ENCODE data around the gene MGMT. TPM values are rescaled to one million over a fixed set of nuclear protein-coding genes. Genes with fewer than 3 reads are reported as not detected.

The MGMT gene
- total RNA-seq, 1 experiment from 2014 or later = 11.5 TPM

- H3K9ac ChIP-seq (ENCODE audit: low read length) = no peak overlapping the region
- H2AFZ ChIP-seq (ENCODE audit: low read depth, low read length, poor library complexity, severe bottlenecking) = no peak overlapping the region
- H3K4me1 ChIP-seq (ENCODE audit: control insufficient read depth in 1 of 2, insufficient read depth in 2 of 2, low read length in 2 of 2) = no peaks in the 10 kb centered on the region
- H3K9me2 ChIP-seq (ENCODE audit: insufficient read depth) = no peaks in the 10 kb centered on the region
- H3K9me3 ChIP-seq (ENCODE audit: control insufficient read depth in 1 of 2, insufficient read depth in 1 of 2, low read depth in 1 of 2, low read length in 2 of 2) = no peaks in the 10 kb centered on the region
- H3K36me3 ChIP-seq (ENCODE audit: control insufficient read depth in 1 of 2, insufficient read depth in 2 of 2, low read length in 2 of 2) = no peaks in the 10 kb centered on the region
- intact Hi-C loops (cut with micrococcal nuclease) = no loop called here
- BruUV-seq (replicated peaks) = no TSS peak
- no peak overlapping the region for H3K4me3 ChIP-seq (replicated peaks in 1 of 2; ENCODE audit: low read depth in 1 of 2, low read length in 2 of 2)
- TF ChIP-seq POLR2AphosphoS5 (IDR thresholded peaks at IDR 0.05; ENCODE audit: low read depth, low read length) (no peak), POLR2A (IDR thresholded peaks at IDR 0.05; ENCODE audit: borderline replicate concordance, extremely low read depth, insufficient read depth, insufficient read length) (no peak), CBX3 (IDR thresholded peaks at IDR 0.05; ENCODE audit: low read depth) (no peak), SRF (IDR thresholded peaks at IDR 0.05; ENCODE audit: low read depth) (no peak), SP1 (IDR thresholded peaks at IDR 0.05; ENCODE audit: low read depth) (no peak), YY1 (IDR thresholded peaks at IDR 0.05; ENCODE audit: extremely low read depth, insufficient replicate concordance, low read depth, low read length) (no peak), ZFX (IDR thresholded peaks at IDR 0.05) (no peak), ZBTB33 (IDR thresholded peaks at IDR 0.05; ENCODE audit: extremely low read depth, insufficient replicate concordance, low read length) (no peak)
- TF ChIP-seq, protein P1, sequence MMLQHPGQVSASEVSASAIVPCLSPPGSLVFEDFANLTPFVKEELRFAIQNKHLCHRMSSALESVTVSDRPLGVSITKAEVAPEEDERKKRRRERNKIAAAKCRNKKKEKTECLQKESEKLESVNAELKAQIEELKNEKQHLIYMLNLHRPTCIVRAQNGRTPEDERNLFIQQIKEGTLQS (IDR thresholded peaks at IDR 0.05) = no peak
- H3K79me2 ChIP-seq (ENCODE audit: insufficient read depth, low read length) = no peaks in the 10 kb centered on the region
- H3K4me2 ChIP-seq (ENCODE audit: low read length) = no peak overlapping the region
- ChIA-PET POLR2A (no interaction called here), RAD21 (ENCODE audit: low non-redundant PET in 1 of 2, low total read pairs in 2 of 2, uncharacterized antibody in 2 of 2, unreplicated experiment in 2 of 2) (no interaction called here), CTCF (no interaction called here)
- H3K27me3 ChIP-seq (ENCODE audit: insufficient read depth, low read length) = no peaks in the 10 kb centered on the region
- no peak overlapping the region for H3K27ac ChIP-seq (ENCODE audit: low read depth, low read length)
- ATAC-seq = no peak
- no peaks in the 10 kb centered on the region for H4K20me1 ChIP-seq (ENCODE audit: insufficient read depth)
- DNase-seq (ENCODE audit: low read depth, low spot score) = no peak
Observed at GRCh38 chr10:129706081-129706480, 239.0 kb downstream of the MGMT start.

DNA sequence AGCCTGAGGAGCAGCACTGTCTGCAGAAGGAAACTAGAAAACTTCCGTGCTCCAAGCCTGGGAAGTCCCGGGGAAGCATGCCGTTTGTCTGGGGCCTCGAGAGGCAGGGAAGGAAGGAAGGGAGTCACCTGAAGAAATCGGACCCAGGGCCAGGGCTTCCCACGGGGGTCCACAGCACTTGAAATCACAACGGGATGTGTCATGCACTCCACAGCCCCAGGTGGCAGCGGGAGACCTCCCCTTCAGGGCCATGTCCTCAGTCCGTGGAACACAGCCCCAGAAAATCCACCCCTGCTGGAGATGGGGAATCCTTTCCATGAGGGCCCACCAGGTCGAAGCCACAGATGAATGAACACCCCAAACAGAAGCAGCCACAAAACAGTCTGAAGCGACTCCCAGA, 239.5 kb downstream of the MGMT start:
- no peak overlapping the region for H3K4me2 ChIP-seq (ENCODE audit: low read length)
- no peak overlapping the region for H3K9ac ChIP-seq (ENCODE audit: low read length)
- H3K36me3 ChIP-seq (ENCODE audit: control insufficient read depth in 1 of 2, insufficient read depth in 2 of 2, low read length in 2 of 2) = no peaks in the 10 kb centered on the region
- H3K27me3 ChIP-seq (ENCODE audit: insufficient read depth, low read length) = no peaks in the 10 kb centered on the region
- BruUV-seq (replicated peaks) = no TSS peak
- no peaks in the 10 kb centered on the region for H3K79me2 ChIP-seq (ENCODE audit: insufficient read depth, low read length)
- no peaks in the 10 kb centered on the region for H3K9me3 ChIP-seq (ENCODE audit: control insufficient read depth in 1 of 2, insufficient read depth in 1 of 2, low read depth in 1 of 2, low read length in 2 of 2)
- intact Hi-C loops (cut with micrococcal nuclease) = no loop called here
- ChIA-PET RAD21 (ENCODE audit: low non-redundant PET in 1 of 2, low total read pairs in 2 of 2, uncharacterized antibody in 2 of 2, unreplicated experiment in 2 of 2) (no interaction called here), CTCF (no interaction called here), POLR2A (no interaction called here)
- no peak overlapping the region for H3K27ac ChIP-seq (ENCODE audit: low read depth, low read length)
- no peak for DNase-seq (ENCODE audit: low read depth, low spot score)
- H3K9me2 ChIP-seq (ENCODE audit: insufficient read depth) = no peaks in the 10 kb centered on the region
- no peak overlapping the region for H3K4me3 ChIP-seq (replicated peaks in 1 of 2; ENCODE audit: low read depth in 1 of 2, low read length in 2 of 2)
- H4K20me1 ChIP-seq (ENCODE audit: insufficient read depth) = no peaks in the 10 kb centered on the region
- no peaks in the 10 kb centered on the region for H3K4me1 ChIP-seq (ENCODE audit: control insufficient read depth in 1 of 2, insufficient read depth in 2 of 2, low read length in 2 of 2)
- ATAC-seq = no peak
- H2AFZ ChIP-seq (ENCODE audit: low read depth, low read length, poor library complexity, severe bottlenecking) = no peak overlapping the region
- TF ChIP-seq JUND (IDR thresholded peaks at IDR 0.05) = no peak
- TF ChIP-seq, protein P2, sequence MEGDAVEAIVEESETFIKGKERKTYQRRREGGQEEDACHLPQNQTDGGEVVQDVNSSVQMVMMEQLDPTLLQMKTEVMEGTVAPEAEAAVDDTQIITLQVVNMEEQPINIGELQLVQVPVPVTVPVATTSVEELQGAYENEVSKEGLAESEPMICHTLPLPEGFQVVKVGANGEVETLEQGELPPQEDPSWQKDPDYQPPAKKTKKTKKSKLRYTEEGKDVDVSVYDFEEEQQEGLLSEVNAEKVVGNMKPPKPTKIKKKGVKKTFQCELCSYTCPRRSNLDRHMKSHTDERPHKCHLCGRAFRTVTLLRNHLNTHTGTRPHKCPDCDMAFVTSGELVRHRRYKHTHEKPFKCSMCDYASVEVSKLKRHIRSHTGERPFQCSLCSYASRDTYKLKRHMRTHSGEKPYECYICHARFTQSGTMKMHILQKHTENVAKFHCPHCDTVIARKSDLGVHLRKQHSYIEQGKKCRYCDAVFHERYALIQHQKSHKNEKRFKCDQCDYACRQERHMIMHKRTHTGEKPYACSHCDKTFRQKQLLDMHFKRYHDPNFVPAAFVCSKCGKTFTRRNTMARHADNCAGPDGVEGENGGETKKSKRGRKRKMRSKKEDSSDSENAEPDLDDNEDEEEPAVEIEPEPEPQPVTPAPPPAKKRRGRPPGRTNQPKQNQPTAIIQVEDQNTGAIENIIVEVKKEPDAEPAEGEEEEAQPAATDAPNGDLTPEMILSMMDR (IDR thresholded peaks at IDR 0.05 in 2 of 3, conservative IDR thresholded peaks at IDR 0.05 in 1 of 3; ENCODE audit: borderline replicate concordance in 1 of 3, insufficient read depth in 1 of 3, low read depth in 2 of 3, low read length in 2 of 3) = no peak
- no peak for TF ChIP-seq SRF (IDR thresholded peaks at IDR 0.05; ENCODE audit: low read depth)
- TF ChIP-seq EZH2phosphoT487 (IDR thresholded peaks at IDR 0.05; ENCODE audit: borderline replicate concordance) = no peak
- TF ChIP-seq, protein P3, sequence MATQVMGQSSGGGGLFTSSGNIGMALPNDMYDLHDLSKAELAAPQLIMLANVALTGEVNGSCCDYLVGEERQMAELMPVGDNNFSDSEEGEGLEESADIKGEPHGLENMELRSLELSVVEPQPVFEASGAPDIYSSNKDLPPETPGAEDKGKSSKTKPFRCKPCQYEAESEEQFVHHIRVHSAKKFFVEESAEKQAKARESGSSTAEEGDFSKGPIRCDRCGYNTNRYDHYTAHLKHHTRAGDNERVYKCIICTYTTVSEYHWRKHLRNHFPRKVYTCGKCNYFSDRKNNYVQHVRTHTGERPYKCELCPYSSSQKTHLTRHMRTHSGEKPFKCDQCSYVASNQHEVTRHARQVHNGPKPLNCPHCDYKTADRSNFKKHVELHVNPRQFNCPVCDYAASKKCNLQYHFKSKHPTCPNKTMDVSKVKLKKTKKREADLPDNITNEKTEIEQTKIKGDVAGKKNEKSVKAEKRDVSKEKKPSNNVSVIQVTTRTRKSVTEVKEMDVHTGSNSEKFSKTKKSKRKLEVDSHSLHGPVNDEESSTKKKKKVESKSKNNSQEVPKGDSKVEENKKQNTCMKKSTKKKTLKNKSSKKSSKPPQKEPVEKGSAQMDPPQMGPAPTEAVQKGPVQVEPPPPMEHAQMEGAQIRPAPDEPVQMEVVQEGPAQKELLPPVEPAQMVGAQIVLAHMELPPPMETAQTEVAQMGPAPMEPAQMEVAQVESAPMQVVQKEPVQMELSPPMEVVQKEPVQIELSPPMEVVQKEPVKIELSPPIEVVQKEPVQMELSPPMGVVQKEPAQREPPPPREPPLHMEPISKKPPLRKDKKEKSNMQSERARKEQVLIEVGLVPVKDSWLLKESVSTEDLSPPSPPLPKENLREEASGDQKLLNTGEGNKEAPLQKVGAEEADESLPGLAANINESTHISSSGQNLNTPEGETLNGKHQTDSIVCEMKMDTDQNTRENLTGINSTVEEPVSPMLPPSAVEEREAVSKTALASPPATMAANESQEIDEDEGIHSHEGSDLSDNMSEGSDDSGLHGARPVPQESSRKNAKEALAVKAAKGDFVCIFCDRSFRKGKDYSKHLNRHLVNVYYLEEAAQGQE (IDR thresholded peaks at IDR 0.05; ENCODE audit: low read depth) = no peak
- TF ChIP-seq ELF1 (IDR thresholded peaks at IDR 0.05; ENCODE audit: borderline replicate concordance, low read depth) = no peak
